T-helper 22 cell (primary cell): ENCODE data around the gene KCNK5.

ENCODE experiments used
- DNase-seq: peaks from one replicate; pipeline ENCODE4 v3.0.0-alpha.2; 2020; ENCODE audit warnings: low read depth

The KCNK5 gene

GRCh38 chr6:39171489-39172376 is 57.5 kb downstream of the KCNK5 start:
- no peak for DNase-seq

- DNase-seq, result no peak
Measured at GRCh38 chr6:39170860-39171259, 58.4 kb downstream of the KCNK5 start.

GRCh38 chr6:39170389-39170788 is 58.9 kb downstream of the KCNK5 start:
- no peak for DNase-seq

GRCh38 chr6:39169448-39170344 is 59.6 kb downstream of the KCNK5 start:
- DNase-seq, result no peak

GRCh38 chr6:39167866-39168625 is 61.2 kb downstream of the KCNK5 start:
- no peak for DNase-seq

- DNase-seq, result no peak
Measured at GRCh38 chr6:39167321-39167720, 62.0 kb downstream of the KCNK5 start.

GRCh38 chr6:39166912-39167290 is 62.4 kb downstream of the KCNK5 start:
- no peak for DNase-seq

GRCh38 chr6:39166189-39166911 is 62.9 kb downstream of the KCNK5 start:
- DNase-seq, result peak; percentile 23

- DNase-seq, result no peak
Measured at GRCh38 chr6:39157511-39157910, 71.8 kb downstream of the KCNK5 start.

GRCh38 chr6:39156801-39157200 is 72.5 kb downstream of the KCNK5 start:
- DNase-seq, result no peak

GRCh38 chr6:39154705-39155104 is 74.6 kb downstream of the KCNK5 start:
- no peak for DNase-seq

- DNase-seq, result no peak
Measured at GRCh38 chr6:39153766-39154397, 75.4 kb downstream of the KCNK5 start.

GRCh38 chr6:39152262-39152661 is 77.0 kb downstream of the KCNK5 start:
- no peak for DNase-seq

- no peak for DNase-seq
Measured at GRCh38 chr6:39151211-39151610, 78.1 kb downstream of the KCNK5 start.

- no peak for DNase-seq
Measured at GRCh38 chr6:39144481-39145173, 84.6 kb downstream of the KCNK5 start.

- no peak for DNase-seq
Measured at GRCh38 chr6:39143238-39143930, 85.9 kb downstream of the KCNK5 start.

GRCh38 chr6:39140556-39141167 is 88.6 kb downstream of the KCNK5 start:
- no peak for DNase-seq
